Posterior vena cava (tissue), 2 donors: ENCODE measurements around the gene KCTD1. TPM values are rescaled to one million over a fixed set of nuclear protein-coding genes. Genes with fewer than 3 reads are reported as not detected.
A peak's percentile ranks its signal among the peaks of the same experiment; 100 is the strongest.

Source experiments
- DNase-seq: peaks from one replicate; pipeline ENCODE4 v3.0.0-alpha.2; 2020; ENCODE audit warnings: low spot score
- intact Hi-C, 2 donors: fragments of 100-400 bp; cut with DNase I; formaldehyde crosslinking; loops; one replicate each; pipeline versions ENCODE4 v1.14.1 to v1.14.2; 2022 to 2023
- total RNA-seq, 2 donors: library from RNA; stranded (reverse); fragmentation: NEBNext Ultra II Directional; extraction: Animal tissue kit (Norgen Biotek cat#: 25700); gene quantifications; one replicate each; pipeline ENCODE4 v1.2.1, GENCODE V29; 2021
- donor health status: DM: yes; HTN: yes; CAD: no.
- donor health status: DM: yes; HTN: yes; CAD: no.

The KCTD1 gene
- total RNA-seq, 2 donors from 2014 or later: 8.5 to 9.2 TPM

- intact Hi-C loops: no loop called here
- DNase-seq: no peak
These were observed 2.8 kb upstream of the KCTD1 start for GRCh38 chr18:26550998-26551694.

GRCh38 chr18:26549263-26550094 is 1.1 kb upstream of the KCTD1 start:
- DNase-seq: peak; percentile 88
- intact Hi-C loops: loop anchor here in 1 of 2 donors (10.0 kb wide), 1 partner anchor 105 kb away; no protein-coding TSS in a partner anchor

- intact Hi-C loops: loop anchor here in 1 of 2 donors (10.0 kb wide), 1 partner anchor 107 kb away; no protein-coding TSS in a partner anchor
- DNase-seq: peak; percentile 87
These were observed 523 bp downstream of the KCTD1 start for GRCh38 chr18:26547646-26548414.

GRCh38 chr18:26546875-26547645 is 1.3 kb downstream of the KCTD1 start:
- DNase-seq: peak; percentile 81
- intact Hi-C loops: loop anchor here in 1 of 2 donors (10.0 kb wide), 1 partner anchor 108 kb away; no protein-coding TSS in a partner anchor

GRCh38 chr18:26546170-26546874 is 2.0 kb downstream of the KCTD1 start:
- no peak for DNase-seq
- intact Hi-C loops: loop anchor here in 1 of 2 donors (10.0 kb wide), 1 partner anchor 108 kb away; no protein-coding TSS in a partner anchor

GRCh38 chr18:26545335-26546123 is 2.8 kb downstream of the KCTD1 start:
- intact Hi-C loops: loop anchor here in 1 of 2 donors (10.0 kb wide), 1 partner anchor 109 kb away; no protein-coding TSS in a partner anchor
- no peak for DNase-seq

- no peak for DNase-seq
- intact Hi-C loops: loop anchor here in 1 of 2 donors (10.0 kb wide), 1 partner anchor 110 kb away; no protein-coding TSS in a partner anchor
These were observed 3.9 kb downstream of the KCTD1 start for GRCh38 chr18:26544451-26544850.

- no peak for DNase-seq
- intact Hi-C loops: loop anchor here in 1 of 2 donors (10.0 kb wide), 1 partner anchor 111 kb away; no protein-coding TSS in a partner anchor
These were observed 5.0 kb downstream of the KCTD1 start for GRCh38 chr18:26543373-26543772.

GRCh38 chr18:26540043-26540628 is 8.2 kb downstream of the KCTD1 start:
- no peak for DNase-seq
- intact Hi-C loops: loop anchor here in 1 of 2 donors (10.0 kb wide), 1 partner anchor 115 kb away; no protein-coding TSS in a partner anchor

- intact Hi-C loops: no loop called here
- DNase-seq: no peak
These were observed 9.8 kb downstream of the KCTD1 start for GRCh38 chr18:26538524-26538923.

GRCh38 chr18:26536664-26537063 is 11.7 kb downstream of the KCTD1 start:
- DNase-seq: no peak
- intact Hi-C loops: no loop called here

GRCh38 chr18:26536032-26536431 is 12.3 kb downstream of the KCTD1 start:
- DNase-seq: no peak
- intact Hi-C loops: no loop called here

- no peak for DNase-seq
- intact Hi-C loops: no loop called here
These were observed 12.7 kb downstream of the KCTD1 start for GRCh38 chr18:26535630-26536029.

GRCh38 chr18:26532367-26533340 is 15.7 kb downstream of the KCTD1 start:
- DNase-seq: no peak
- intact Hi-C loops: no loop called here

GRCh38 chr18:26531605-26532298 is 16.6 kb downstream of the KCTD1 start:
- no peak for DNase-seq
- intact Hi-C loops: no loop called here
